ENCODE results near the gene VTCN1. TPM values are rescaled to one million over a fixed set of nuclear protein-coding genes. Genes with fewer than 3 reads are reported as not detected.
"Not testable (repeated sequence)": the region's sequence is repeated elsewhere in the genome, so short reads cannot be mapped to it uniquely, and the experiment has no call there.

VTCN1 gene
- total and polyA plus RNA-seq, 8 donors, result 12.9 to 42.5 (median 15.8) TPM

DNA sequence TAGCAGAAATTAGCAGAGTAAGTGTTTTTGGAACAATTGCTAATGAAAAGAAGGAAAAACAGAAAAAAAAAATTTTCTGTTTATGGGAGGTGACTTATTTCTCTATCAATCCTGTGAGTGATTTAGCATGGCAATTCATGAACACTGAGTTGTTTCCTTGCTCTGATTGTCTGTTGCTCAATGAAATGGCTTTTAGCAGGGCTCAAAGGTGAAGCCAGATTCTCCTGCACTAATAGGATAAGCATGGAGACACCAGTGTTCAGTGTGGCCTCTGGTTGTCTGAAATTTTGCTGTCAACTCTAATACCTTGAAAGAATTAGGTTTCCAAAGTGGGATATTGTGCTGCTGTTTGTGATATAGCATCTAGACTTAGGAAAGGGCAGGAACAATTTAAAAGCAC is 105.0 kb downstream of the VTCN1 start:
- H3K4me3 ChIP-seq, result no peak overlapping the region
- intact Hi-C loops (cut with DNase I), result no loop called here
- H3K27ac ChIP-seq, result no peak overlapping the region
- no peak for ATAC-seq
- H3K36me3 ChIP-seq, result peaks cover 0 to 4% (median 0%) of the 10 kb centered on the region in 3 donors
- peaks cover 0 to 4% (median 0%) of the 10 kb centered on the region in 3 donors for H3K4me1 ChIP-seq
- no peaks in the 10 kb centered on the region for H3K27me3 ChIP-seq
- no peaks in the 10 kb centered on the region for H3K9me3 ChIP-seq
- FAIRE-seq, result no peak
- TF ChIP-seq, protein P1, sequence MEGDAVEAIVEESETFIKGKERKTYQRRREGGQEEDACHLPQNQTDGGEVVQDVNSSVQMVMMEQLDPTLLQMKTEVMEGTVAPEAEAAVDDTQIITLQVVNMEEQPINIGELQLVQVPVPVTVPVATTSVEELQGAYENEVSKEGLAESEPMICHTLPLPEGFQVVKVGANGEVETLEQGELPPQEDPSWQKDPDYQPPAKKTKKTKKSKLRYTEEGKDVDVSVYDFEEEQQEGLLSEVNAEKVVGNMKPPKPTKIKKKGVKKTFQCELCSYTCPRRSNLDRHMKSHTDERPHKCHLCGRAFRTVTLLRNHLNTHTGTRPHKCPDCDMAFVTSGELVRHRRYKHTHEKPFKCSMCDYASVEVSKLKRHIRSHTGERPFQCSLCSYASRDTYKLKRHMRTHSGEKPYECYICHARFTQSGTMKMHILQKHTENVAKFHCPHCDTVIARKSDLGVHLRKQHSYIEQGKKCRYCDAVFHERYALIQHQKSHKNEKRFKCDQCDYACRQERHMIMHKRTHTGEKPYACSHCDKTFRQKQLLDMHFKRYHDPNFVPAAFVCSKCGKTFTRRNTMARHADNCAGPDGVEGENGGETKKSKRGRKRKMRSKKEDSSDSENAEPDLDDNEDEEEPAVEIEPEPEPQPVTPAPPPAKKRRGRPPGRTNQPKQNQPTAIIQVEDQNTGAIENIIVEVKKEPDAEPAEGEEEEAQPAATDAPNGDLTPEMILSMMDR (IDR thresholded peaks at IDR 0.05), result no peak
- no peak for DNase-seq

DNA sequence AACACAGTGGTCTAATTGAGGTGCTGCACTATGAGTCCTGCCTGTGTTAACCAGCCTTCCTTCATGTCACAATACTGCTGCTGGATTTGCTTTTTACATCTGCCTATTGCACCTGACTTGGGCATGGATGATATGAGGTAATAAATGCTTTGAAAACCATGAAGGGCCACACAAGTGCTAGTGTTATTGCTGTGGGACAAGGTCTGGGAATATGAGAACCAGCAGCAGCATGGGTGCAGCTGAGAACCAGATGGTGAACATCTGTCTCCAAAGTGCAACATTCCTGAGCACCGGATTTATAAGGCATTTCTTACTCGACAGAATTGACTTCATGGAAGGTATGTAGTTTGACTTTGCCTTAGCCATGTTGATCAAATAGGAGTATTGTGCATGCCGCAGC is 105.7 kb downstream of the VTCN1 start:
- intact Hi-C loops (cut with DNase I), result no loop called here
- ATAC-seq, result peak in 3 of 4 donors; percentile 24 to 51 (median 24)
- Histone ChIP-seq H3K9me3 (no peaks in the 10 kb centered on the region), H3K4me3 (no peak overlapping the region), H3K4me1 (peaks cover 0 to 4% (median 0%) of the 10 kb centered on the region in 3 donors), H3K27me3 (no peaks in the 10 kb centered on the region), H3K27ac (no peak overlapping the region), H3K36me3 (no peaks in the 10 kb centered on the region)
- FAIRE-seq, result no peak
- peak in 2 of 6 donors; percentile 34 to 40 for DNase-seq
- 50 to 58% methylated on average over 3 of the region's 3 CpGs for WGBS, 2 donors
- TF ChIP-seq, protein P1 (IDR thresholded peaks at IDR 0.05), result no peak

DNA sequence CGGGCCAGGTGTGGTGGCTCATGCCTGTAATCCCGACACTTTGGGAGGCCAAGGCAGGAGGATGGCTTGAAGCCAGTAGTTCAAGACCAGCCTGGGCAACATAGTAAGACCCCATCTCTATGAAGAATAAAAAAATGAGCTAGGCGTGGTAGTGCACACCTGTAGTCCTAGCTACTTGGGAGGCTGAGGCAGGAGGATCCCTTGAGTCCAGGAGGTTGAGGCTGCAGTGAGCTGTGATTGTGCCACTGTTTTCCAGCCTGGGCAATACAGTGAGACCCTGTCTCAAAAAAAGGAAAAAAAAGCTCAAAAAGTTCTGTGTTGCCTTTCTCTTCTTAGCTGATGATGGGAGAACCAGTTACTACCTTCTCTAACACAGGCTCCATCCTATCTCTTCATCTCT is 108.9 kb downstream of the VTCN1 start:
- FAIRE-seq; intact Hi-C loops (cut with DNase I); H3K27me3 ChIP-seq; H3K27ac ChIP-seq; H3K9me3 ChIP-seq; ATAC-seq; H3K36me3 ChIP-seq; DNase-seq; H3K4me3 ChIP-seq: not testable (repeated sequence)
- H3K4me1 ChIP-seq, result peaks cover 0 to 10% (median 7%) of the 10 kb centered on the region in 3 donors
- WGBS, 2 donors, result 96 to 98% methylated on average over 3 of the region's 3 CpGs

DNA sequence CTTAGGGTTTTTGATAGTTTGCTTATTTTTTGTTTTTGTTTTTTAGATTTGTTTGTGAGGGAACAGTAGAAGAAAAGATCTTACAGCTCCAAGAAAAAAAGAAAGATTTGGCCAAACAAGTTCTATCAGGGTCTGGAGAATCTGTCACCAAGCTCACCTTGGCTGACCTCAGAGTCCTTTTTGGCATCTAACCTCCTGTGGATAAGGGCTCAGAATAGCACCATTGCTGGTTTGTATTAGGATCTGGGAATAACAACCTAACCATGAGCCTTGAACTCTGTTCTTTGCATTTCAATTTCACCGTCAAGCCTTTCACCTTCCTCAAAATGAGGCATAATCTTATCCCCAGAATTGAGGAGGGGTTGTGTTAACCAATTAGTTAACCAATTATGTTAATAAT is 109.4 kb downstream of the VTCN1 start:
- peaks cover 0 to 14% (median 7%) of the 10 kb centered on the region in 3 donors for H3K4me1 ChIP-seq
- intact Hi-C loops (cut with DNase I), result no loop called here
- no peaks in the 10 kb centered on the region for H3K9me3 ChIP-seq
- DNase-seq, result no peak
- FAIRE-seq, result no peak
- H3K27ac ChIP-seq, result no peak overlapping the region
- TF ChIP-seq, protein P1 (IDR thresholded peaks at IDR 0.05), result no peak
- WGBS, 2 donors, result 46% methylated on average over 1 of the region's 1 CpG
- no peak overlapping the region for H3K4me3 ChIP-seq
- no peaks in the 10 kb centered on the region for H3K36me3 ChIP-seq
- H3K27me3 ChIP-seq, result no peaks in the 10 kb centered on the region
- ATAC-seq, result no peak

DNA sequence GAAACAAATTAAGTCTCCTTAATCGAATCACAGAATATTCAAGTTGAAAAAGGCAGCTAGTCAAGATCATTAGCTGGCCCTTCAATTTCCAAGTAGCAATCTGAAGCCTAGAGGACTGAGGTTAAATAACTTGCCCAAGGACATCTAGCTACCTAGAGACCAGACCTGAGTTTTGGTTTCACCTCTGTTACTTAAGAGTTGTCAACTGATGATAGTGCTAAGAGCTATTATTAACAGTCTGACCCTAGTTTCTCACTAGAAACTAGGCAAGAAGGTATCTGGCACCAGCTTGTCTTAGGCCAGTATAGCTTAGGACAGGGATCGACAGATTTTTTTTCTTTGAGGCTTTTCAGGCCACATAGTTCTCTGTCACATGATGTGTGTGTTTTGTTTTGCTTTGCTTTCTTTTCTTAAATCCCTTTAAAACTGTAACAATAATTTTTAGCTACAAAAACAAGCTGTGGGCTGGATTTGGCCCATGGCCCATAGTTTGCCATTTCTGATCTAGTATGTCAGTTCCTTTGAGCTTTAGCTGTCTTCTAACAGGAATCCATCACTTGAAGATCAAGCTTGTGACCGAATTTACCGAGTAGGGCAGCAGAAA is 112.3 kb downstream of the VTCN1 start:
- WGBS, 2 donors, result 92 to 96% methylated on average over 4 of the region's 4 CpGs

More for the DNA sequence above, 112.3 kb downstream of the VTCN1 start:
- Histone ChIP-seq H3K4me1 (peaks cover 0 to 14% (median 7%) of the 10 kb centered on the region in 3 donors), H3K27me3 (no peaks in the 10 kb centered on the region), H3K9me3 (no peaks in the 10 kb centered on the region), H3K27ac (no peak overlapping the region), H3K36me3 (no peaks in the 10 kb centered on the region), H3K4me3 (no peak overlapping the region)
- DNase-seq (no peak), FAIRE-seq (no peak), ATAC-seq (no peak)
- TF ChIP-seq, protein P1 (IDR thresholded peaks at IDR 0.05), result no peak
- intact Hi-C loops (cut with DNase I), result no loop called here

Measured in pancreas (tissue), 10 donors.